NCI-H226 (cell line): Measurements from ENCODE around the gene IFNAR2.
A peak's percentile ranks its signal among the peaks of the same experiment; 100 is the strongest.
"Not testable (repeated sequence)": the region's sequence is repeated elsewhere in the genome, so short reads cannot be mapped to it uniquely, and the experiment has no call there.

Source experiments
- DNase-seq: peaks from one replicate; pipeline ENCODE4 v3.0.0-alpha.2; 2015

The IFNAR2 gene

DNA sequence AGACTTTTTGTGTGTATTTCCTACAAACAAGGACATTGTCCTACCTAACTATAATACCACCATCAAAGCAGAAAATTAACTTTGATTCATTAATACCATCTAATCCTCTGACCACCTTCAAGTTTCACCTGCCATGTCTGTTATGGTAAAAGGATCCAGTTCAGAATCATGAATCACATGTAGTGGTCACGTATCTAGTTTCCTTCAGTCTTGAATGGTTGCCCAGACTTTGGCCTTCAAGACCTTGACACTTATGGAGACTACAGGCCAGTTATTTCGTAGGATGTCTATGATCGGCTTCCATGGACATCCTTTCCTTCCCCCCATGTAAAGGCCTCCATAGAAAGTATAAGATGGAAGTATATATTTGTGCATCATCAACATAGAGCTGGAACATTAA lies 10.4 kb upstream of the IFNAR2 start:
- no peak for DNase-seq

DNA sequence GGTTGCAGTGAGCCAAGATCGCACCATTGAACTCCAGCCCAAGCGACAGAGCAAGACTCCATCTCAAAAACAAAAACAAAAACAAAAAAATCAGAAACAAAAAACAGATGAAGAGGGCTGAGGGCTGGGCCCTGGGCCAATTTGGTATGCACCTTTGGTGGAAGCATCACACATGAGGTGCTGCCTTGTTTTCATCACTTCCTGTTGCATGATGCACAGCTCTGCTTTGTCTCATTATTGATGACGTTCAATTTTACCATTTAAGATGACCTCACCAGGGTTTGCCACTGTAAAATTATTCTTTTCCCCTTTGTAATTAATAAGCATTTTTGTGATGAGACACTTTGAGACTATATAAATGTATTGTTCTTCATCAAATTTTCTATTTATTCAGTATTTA lies 9.8 kb upstream of the IFNAR2 start:
- DNase-seq, result no peak

DNA sequence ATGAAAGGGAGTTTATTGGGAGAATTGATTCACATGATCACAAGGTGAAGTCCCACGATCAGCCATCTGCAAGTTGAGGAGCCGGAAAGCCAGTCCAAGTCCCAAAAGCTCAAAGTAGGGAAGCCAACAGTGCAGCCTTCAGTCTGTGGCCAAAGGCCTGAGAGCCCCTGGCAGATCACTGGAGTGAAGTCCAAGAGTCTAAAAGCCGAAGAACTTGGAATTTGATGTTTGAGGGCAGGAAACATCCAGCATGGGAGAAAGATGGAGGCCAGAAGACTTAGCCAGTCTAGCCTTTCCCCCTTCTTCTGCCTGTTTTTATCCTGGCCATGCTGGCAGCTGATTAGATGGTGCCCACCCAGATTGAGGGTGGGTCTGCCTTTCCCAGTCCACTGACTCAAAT lies 4.4 kb upstream of the IFNAR2 start:
- not testable (repeated sequence) for DNase-seq

- no peak for DNase-seq
These were observed 1.3 kb upstream of the IFNAR2 start for GRCh38 chr21:33228455-33228854.

GRCh38 chr21:33229099-33229783 lies 497 bp upstream of the IFNAR2 start:
- no peak for DNase-seq

DNA sequence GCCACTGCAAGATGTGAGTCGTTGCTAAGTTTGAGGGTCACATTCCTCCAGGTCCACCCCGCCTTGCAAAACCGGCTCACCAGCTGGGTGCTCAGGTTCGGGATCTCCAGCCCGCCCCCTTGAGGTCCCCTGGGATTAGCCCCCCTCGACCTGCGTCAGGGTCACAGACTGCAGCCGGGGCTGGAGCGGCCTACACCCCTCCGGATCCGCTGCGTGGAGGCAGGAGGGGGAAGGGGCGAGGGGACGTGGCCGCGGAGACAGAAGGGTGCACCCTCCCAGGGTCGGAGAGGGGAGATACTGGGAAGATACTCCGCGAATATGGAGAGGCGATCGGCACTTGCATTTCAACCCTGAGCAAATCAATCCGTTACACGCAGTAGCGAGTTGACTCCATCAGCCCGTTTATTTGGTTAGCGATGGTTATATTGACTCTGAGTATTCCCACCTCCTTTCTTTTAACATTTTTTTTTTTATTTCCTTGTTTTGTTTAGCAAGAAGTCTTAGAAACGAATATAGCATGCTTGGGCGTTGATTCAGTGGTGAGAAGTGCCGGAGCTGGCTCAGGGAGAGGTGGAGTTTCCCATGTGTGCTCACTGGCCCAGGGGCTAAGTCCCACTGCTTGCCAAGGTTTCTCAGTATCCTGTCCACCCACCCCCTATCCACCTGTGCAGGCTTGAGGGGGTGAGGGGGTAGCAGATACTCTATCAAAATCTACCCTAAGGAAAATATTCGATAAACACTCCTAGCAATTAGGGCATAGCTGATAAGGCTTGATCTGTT lies 997 bp downstream of the IFNAR2 start:
- DNase-seq, result peak; percentile 40

- no peak for DNase-seq
These were observed 1.8 kb downstream of the IFNAR2 start for GRCh38 chr21:33231526-33231925.

DNA sequence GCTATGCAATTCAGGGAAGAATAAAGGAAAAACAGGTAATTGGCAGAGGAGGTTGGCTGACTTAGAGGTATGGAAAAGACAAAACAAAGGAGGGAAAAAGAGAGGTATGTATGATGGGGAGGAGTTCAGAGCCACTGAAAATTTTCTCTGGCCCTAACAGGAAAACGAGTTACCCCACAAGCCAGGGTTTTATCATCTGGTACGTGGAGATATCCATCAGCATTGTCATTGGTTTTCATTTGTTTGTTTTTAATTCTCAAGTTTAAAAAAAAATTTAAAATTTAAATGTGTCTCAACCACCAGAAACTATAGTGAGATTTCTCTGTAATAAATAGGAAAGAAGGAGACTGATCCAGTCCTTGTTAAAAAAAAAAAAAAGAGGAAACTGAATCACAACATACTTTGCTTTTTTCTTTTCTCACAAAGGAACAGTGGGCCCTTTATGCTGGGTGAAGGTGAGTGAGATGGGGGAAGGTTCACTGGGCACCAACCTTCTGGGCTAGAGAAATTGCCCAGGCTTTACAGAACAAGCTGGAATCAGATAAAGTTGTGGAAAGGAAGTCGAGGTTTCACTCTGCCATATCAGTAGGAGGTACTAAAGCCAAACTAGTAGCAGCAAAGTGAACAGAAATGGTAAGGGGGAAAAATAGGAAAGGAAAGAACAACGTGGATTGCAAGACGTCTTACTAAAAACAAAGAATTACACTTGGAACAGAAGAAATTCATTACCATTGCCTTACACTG lies 2.7 kb downstream of the IFNAR2 start:
- DNase-seq, result no peak

GRCh38 chr21:33234635-33235520 lies 5.1 kb downstream of the IFNAR2 start:
- DNase-seq, result no peak

GRCh38 chr21:33236013-33236686 lies 6.4 kb downstream of the IFNAR2 start:
- no peak for DNase-seq

- DNase-seq, result no peak
These were observed 7.0 kb downstream of the IFNAR2 start for GRCh38 chr21:33236766-33237165.

DNA sequence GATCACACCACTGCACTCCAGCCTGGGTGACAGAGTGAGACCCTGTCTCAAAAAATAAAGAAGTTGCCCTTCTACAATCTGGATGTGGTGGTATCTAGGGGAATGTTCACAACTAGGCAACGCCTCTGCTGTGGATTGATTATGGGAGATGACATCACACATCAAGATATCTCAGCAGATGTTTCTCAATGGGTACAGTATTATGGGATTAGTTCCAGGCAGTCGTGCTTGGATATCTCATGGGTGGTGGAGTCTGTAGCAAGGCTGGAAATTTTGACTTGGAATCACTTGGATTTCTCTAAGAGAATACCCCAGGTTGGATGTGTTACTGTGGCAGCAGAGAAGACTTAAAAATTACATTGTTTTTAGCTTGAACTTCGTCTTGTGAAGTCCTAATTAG lies 7.7 kb downstream of the IFNAR2 start:
- DNase-seq, result no peak

DNA sequence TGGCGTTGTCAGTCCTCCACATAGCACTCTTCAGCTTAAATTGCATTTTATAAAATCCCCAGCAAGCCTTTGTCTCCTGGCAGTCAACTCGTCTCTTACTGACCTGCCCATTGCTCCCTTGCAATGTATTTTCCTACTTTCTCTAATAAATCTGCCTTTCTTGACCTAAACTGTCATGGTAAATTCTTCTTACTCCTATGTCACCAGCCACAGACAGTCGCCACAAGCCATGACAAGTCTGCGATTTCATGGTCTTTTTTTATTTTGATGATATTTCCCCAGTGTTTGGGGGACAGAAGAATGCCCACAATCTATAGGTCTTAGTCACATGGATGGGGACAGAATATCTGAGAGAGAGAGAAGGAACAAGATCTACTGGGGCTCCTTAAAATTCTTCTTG lies 8.4 kb downstream of the IFNAR2 start:
- no peak for DNase-seq

GRCh38 chr21:33238565-33239255 lies 9.0 kb downstream of the IFNAR2 start:
- DNase-seq, result no peak

- DNase-seq, result not testable (repeated sequence)
These were observed 9.9 kb downstream of the IFNAR2 start for GRCh38 chr21:33239559-33240127.

- DNase-seq, result no peak
These were observed 10.7 kb downstream of the IFNAR2 start for GRCh38 chr21:33240404-33240803.

- DNase-seq, result no peak
These were observed 12.1 kb downstream of the IFNAR2 start for GRCh38 chr21:33241846-33242245.

DNA sequence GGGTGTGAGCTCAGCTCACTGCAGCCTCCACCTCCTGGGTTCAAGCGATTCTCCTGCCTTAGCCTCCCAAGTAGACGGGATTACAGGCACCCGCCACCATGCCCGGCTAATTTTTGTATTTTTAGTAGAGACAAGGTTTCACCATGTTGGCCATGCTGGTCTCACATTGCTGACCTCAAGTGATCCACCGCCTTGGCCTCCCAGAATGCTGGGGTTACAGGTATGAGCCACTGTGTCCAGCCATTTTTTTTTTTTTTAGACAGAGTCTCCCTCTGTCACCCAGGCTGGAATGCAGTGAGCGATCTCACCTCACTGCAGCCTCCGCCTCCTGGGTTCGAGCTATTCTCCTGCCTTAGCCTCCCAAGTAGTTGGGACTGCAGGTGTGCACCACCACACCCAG lies 13.1 kb downstream of the IFNAR2 start:
- DNase-seq, result not testable (repeated sequence)

- no peak for DNase-seq
These were observed 14.5 kb downstream of the IFNAR2 start for GRCh38 chr21:33244082-33244778.

DNA sequence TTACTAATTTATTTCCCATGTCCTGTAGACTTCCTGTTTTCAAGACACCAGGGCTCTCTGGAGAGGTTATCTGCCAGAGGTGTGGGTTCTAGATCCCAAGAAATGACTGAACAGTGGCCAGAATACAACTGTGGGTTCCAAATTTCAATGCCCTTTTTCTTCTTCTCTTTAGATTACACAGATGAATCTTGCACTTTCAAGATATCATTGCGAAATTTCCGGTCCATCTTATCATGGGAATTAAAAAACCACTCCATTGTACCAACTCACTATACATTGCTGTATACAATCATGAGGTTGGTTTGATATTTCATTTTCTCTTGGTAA lies 15.0 kb downstream of the IFNAR2 start:
- DNase-seq, result no peak
